T1000 (cell line): ENCODE data around the gene FN3K.
A peak's percentile ranks its signal among the peaks of the same experiment; 100 is the strongest.

Experiments used
- DNase-seq: peaks from one replicate; lab custom pipeline; 2025; ENCODE audit warnings: mixed read lengths; lab: John Stamatoyannopoulos, UW

Gene FN3K

DNA sequence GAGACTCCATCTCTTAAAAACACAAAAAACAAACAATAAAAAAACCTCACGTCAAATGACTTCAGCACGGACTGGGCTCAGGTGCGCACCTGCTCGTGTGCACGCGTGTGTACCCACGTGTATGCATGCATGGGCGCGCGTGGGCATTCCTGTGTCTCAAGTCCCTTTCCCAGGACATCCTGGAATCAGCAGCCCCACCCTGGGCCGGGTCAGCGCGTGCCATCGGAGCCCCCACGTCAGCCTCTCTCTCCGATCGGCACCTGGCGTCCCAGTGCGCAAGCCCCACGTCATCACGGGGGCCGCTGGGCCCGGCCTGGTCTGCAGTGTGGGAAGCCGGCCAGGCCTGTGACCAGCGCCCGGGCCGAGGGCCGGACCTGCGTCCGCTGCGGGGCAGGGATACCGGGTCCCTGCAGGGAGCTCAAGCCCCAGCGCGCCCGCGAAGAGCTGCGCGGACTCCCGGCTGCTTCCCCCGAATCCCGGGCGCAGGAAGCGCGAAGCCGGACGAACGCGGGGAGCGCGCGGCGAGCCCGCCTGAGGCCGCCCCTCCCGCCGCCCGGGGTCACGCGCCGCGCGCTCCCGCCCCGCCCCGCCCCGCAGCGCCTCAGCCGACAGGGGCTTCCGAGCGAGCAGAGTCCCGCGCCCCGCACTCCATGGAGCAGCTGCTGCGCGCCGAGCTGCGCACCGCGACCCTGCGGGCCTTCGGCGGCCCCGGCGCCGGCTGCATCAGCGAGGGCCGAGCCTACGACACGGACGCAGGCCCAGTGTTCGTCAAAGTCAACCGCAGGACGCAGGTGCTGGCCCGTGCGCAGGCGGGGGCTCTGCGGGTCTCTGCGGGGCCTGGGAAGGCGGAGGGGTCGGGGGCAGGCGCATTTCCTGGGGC, at the start of gene FN3K:
TSS of gene FN3K (plus strand) at position 629 of the 880 bp plus-strand sequence. CDS start at position 651, 22 bp downstream.
- DNase-seq, result peak; percentile 46

DNA sequence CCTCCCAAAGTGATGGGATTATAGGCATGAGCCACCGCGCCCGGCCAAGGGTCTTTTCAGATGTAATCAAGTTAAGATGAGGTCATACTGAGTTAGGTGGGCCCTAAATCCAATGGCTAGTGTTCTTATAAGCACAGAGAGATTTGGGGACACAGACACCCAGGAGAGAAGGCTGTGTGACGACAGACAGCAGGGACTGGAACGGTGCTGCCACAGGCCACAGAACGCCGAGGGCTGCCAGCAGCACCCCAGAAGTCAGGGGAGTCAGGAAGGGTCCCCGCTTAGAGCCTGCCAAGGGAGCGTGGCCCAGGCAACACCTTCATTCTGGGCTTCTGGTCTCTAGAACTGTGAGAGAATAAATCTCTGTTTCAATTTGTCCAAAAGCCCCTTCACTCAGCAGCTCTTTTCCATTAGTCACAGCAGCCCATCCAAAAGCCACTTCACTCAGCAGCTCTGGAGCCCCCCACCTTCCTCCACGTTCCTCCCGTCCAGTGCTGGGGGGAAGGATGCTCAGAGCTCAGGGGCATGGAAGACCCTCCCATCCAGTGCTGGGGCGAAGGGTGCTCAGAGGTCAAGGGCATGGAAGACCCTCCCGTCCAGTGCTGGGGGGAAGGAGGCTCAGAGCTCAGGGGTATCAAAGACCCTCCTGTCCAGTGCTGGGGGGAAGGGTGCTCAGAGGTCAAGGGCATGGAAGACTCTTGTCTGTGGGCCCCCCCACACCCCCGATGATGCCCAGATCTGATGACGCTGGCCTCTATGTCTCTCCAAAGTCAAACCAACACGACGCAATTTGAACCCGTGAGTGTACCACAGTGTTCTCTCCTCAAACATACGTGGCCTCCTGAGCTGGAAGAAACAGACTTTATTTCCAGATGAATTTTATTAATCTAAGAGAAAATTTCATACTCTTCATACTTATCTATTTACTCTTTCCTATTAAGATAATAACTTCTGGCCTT, 48.8 kb upstream of the FN3K start:
- DNase-seq, result no peak

DNA sequence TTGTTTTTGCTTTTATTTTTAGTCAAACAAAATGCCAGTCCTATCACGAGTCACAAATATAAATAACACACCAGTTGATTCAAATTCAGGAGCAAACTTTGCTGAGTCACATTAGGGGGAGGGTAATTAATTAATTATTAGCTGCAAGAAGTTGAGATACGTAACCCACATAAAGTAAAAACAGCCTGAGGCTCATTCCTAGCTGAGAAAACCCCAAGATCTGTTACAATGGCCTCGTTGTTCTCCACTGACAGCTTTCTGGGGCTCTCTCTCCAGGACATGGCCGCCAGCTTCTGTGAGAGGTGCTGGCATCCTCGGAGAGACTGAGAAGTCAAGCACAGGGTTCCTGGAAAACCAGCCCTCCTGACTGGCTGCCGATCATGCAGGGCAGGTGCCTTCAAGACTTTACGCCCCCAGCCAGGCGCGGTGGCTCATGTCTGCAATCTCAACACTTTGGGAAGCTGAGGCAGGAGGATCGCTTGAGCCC, 48.0 kb upstream of the FN3K start:
- DNase-seq, result no peak

DNA sequence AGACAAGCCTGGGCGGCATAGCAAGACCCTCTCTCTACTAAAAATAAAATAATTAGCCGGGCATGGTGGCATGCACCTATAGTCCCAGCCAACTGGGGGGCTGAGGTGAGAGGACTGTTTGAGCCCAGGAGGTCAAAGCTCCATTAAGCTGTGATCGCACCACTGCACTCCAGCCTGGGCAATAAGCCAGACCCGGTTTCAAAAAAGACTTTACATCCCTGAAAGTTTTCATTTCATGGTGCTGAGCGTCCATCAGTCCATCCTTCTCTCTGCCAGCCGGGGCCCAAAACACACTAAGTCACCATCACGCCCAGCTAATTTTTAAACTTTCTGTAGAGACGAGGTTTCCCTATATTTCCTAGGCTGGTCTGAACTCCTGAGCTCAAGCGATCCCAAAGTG, 47.5 kb upstream of the FN3K start:
- DNase-seq, result no peak

DNA sequence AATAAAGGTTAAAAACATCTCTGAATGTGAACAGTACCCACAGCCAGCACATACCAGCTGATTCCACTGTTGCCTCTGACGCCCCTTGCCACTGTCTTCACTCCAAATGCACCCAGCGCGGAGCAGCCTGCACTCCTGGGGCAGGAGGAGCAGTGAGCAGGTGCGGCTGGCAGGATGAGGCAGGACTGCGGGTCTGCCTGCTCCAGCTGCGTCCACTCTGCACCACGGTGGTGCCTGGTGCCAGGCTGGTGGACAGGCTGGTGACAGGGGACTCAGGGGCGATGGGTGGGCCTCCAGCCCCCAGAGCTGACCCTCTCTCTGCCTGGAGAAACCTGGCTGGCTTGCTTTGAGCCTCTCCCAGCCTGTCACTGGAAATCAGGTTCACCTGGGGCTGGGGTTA, 46.3 kb upstream of the FN3K start:
- no peak for DNase-seq

DNA sequence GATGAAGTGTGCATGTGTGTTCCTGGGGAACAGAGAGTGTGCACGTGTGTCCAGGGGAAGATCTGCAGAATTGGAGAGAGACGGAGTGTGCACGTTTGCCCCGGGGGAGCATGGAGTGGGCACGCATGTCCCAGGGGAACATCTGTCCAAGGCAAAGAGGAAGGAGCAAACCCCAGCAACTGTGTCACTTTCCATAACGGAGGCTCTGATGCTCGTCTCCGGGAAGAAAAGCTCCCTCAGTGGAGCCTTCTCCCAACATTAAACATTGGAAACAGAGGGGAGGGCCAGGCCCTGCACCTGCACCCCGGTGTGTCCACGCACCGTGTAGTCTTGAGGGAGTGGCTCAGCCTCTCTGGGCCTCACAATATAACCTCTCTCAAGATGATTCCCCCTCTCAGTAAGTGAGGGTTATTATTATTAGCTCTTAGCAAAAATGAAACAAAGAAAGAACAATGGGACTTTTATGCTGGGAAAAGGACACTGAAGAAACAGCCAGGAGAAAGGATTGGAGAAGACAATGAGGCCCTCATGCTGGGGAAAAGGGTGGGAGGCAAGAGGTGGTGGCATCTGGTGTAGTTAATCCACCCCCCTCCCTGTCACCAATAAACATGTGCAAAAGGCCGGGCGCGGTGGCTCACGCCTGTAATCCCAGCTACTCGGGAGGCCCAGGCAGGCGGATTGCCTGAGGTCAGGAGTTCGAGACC, 44.5 kb upstream of the FN3K start:
- DNase-seq, result no peak

DNA sequence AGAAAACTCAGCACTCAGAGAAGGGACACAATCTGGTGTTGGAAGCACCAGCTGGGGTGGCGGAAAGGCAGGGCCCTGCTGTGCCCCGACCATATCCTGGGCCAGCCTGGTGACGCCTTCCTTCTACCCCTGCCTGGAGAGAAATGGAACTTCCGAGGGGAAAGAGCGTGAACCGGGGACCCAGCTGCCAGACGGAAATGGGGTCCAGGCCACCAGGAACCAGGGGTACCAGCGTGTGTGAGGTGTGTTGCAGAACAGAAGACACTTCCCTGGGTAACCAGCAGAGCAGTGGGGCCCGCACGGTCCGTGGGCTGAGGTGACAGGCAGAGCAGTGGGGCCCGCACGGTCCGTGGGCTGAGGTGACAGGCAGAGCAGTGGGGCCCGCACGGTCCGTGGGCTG, 43.7 kb upstream of the FN3K start:
- DNase-seq, result no peak

DNA sequence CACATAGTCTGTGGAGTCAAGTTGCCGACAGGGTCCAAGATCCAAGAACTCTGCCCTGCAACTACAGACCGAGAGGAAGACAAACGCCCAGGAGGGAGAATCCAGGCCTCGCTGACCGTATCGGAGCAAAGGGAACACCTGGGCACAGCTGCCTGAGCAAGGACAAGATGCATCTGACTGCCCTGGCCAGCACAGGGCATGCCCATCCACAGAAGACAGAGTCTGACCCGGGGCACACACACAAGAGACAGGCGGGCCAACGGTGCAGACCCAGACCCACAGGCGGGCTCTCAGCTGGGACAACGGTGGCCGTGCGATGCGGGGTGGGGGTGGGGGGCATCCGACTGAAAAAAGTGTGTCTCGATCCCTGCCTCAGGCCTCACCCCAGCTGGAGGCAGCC, 43.1 kb upstream of the FN3K start:
- DNase-seq, result no peak

DNA sequence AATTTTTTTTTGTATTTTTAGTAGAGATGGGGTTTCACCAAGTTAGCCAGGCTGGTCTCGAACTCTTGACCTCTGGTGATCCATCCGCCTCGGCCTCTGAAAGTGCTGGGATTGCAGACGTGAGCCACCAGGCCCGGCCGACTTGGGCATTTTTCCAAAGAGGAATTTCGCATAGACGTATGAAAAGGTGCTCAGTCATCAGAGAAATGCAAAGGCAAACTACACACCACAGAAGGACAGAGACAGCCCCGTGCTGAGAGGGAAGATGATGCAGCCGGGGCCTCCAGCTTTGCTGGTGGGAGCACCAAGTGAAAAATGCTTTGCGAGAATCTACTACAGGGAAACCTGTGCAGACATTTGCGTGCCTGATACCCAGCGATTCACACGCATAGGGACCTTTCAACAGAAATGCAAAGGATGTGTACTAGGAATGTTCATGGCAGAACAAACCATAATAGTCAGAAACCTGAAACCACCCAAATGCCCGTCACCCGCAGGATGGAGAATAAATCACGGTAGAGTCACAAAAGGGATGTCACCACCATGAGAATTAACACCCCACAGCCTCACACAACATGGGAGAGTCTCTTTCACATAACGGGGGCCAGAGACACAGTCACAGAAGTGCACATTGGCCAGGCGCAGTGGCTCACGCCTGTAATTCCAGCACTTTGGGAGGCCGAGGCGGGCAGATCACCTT, 42.1 kb upstream of the FN3K start:
- no peak for DNase-seq

DNA sequence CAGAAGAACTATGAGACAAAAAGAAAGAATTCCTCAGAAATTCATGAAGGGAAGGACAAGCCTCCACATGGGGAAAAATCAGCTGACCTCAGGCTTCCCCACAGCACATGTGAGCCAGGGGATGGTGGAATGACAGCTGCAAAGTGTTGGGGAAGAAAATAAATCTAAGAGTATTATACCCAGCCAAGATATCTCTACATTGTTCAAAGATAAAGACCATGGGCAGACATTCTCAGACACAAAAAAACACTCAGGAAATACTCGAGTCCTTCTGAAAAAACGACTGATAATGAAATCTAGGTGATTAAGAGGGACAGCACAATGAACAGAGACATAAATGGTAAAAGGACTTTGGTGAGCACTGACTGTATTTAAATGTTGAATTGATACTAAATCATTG, 40.8 kb upstream of the FN3K start:
- no peak for DNase-seq

DNA sequence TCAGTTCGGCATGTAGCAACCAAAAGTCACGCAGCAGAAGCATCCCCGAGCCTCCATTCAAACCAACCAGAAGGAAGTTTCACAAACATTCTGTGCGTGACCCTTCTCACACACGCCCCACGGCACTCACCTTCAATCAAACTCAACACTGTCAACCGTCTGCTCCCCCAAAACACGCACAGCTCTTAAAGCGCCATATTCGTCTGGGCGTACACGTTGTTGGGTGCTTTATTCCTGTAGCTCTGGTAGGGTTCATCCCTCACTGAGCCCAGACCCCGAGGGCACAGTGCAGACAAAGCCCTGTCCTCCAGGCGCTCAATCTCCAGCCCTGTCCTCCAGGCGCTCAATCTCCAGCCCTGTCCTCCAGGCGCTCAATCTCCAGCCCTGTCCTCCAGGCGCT, 39.2 kb upstream of the FN3K start:
- no peak for DNase-seq

DNA sequence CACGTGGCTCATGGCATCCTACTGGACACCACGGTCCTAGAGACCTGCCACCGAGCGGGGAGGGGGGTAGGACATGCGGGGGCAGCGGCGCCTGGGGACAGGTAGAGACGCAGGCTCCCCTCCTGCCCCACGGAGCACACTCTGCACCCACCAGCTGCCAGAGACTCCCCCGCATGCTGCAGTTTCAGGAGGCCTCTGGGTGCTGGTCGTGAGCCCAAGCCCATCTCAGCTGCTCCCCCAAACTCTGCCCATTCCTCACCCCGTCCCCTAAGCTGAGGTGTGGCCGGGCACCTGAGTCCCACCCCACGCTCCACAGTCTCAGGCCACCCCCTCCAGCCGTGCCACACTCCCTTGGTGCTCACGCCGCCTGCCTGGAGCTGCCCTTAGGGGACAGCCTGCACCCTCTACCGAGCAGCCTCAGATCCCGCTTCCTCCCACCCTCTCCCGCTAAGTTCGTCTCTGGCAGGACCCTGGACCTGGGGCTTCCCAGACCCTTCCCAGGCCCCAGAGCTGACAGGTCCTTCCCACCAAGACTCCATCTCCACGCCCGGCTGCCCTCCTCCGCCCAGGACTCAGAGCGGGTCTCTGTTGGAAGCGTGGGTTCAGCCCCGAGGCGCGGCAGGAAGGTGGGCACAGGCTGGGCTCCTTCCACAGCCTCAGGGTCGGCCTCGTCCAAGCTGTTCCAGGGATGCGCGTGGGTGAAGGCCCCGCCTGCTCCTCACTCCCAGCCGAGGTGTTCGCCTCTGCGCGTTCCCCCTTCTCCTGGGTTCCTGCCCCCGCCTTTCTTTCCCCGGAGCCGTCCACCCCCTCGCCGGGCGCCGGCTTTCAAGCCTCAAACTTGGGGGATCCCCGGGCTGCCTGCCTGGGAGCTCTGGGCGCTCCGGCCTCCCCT, 38.3 kb upstream of the FN3K start:
- no peak for DNase-seq

DNA sequence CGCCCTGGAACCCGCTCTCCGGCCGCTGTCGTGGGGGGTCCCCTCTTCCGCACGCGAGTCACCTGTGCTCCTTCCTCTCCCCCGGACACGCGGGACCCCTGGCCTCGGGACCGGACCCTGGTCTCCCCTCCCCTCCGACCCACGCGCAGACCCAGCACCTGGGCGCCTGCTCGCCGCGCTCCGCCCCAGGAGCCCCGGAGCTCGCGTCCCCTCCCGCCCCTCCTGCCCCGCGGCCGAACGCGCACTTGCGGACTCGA, 37.7 kb upstream of the FN3K start:
- DNase-seq, result no peak

DNA sequence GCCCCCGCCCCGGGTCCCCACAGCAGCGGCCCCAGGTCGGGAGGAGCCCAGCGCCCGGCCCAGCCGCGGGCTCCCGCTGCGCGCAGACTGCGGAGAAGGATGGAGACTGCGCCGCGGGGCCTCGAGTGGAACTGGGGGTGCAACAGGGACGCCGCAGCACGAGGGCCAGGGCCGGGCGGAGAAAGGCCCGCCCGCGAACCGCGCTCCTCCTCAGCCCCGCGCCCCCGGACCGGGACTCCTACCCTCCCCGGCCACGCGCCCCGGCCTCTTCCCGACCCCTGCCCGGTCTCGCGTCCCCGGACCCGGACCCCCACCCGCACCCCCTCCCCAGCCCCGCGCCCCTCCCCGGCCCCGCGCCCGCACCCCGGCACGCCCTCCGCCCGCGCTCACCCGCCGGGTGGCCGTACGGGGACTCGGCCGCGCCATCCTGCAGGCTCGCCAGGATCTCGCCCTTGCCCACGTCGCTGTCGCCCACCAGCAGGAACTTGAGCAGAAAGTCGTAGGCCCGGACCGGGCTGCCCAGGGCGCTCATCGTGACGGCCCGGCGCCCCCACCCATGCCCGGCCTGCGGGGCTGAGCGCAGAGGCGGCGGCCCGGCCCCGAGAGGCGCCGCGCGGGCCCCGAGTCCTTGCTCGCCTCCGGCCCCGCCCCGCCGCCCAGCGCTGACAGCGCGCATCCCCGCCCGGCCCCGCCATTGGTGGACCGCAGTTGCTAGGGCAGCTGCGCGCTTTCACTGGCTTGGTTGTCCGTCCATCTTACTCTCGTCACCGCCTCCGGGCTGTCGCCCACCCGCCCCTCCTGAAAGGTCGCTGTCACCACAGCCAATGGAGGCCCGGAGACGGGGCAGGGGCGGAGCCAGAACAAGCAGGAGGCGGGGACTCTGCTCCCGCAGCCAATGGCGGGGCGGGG, 37.1 kb upstream of the FN3K start, which contains the start of gene RAB40B:
TSS of gene RAB40B (minus strand) at position 634 of the 909 bp plus-strand sequence. CDS start at position 532, 102 bp downstream.
- DNase-seq, result peak; percentile 99

DNA sequence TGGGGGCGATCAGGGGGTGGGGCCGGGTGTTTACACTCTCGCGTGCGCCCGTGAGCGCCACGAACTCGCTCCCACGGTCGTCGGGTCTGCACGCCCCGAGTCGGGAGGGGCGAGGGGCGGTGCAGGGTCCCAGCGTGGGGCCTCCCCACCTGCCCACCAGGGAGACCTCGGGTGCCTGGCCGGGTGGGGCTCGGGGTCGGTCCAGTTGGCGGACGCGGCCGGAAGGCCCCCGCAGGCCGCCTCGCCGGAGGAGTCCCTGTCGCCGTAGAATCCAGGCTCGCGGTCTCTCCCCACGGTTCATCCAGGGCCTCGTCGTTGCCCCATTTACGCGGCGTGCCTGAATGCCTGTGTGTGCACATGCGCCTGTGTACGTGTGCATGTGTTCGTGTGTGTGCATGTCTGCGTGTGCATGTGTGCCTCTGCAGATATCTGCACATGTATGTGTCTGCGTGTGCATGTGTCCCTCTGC, 36.4 kb upstream of the FN3K start:
- no peak for DNase-seq

DNA sequence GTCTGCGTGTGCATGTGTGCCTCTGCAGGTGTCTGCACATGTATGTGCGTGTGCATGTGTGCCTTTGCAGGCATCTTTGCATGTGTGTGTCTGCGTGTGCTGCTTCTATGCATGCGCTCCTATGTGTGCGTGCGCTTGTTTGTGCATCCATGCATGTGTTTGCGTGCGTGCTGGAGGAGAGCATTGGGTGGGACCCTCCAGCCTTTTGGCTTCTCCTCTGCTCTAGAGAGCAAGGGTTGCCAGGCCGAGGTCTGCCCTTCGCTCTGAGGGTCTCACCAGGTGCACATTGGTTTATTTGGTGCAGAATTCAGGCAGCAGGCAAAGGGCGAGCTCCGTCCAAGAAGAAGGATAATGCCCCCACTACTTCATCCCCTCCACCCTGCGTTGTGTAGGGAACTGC, 35.9 kb upstream of the FN3K start:
- no peak for DNase-seq

DNA sequence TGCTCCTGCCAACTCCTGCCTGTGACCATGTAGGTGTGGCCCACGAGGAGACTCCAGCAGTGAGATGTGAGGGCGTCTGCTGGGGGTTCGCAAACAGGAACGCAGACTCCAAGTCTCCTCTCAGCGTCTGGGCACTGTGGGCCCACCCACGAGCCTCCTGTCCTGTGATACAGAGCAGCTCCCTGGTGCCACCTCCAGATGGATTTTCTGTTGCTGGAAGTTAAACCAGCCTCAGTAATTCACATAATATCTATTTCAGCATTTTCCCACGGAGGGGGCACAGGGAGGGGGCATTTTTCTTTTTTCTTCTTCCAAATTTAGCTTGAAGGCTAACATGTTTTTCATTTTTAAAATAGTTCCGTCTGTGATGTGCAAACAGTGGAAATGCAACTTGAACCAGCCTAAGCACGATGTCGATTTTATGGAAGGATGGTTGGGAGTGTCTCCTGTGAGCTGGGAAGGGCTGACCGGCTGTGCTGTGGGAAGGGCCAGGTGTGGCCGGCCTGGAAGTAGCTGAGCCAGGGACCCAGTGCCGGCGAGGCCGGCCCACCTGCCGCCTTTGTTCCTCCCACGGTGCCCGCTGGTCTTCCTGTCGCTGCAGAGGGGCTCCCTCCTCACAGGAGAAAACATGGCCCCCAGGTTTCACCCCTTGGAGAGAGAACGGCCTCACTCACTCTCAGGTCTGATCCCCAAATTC, 33.0 kb upstream of the FN3K start:
- DNase-seq, result no peak

DNA sequence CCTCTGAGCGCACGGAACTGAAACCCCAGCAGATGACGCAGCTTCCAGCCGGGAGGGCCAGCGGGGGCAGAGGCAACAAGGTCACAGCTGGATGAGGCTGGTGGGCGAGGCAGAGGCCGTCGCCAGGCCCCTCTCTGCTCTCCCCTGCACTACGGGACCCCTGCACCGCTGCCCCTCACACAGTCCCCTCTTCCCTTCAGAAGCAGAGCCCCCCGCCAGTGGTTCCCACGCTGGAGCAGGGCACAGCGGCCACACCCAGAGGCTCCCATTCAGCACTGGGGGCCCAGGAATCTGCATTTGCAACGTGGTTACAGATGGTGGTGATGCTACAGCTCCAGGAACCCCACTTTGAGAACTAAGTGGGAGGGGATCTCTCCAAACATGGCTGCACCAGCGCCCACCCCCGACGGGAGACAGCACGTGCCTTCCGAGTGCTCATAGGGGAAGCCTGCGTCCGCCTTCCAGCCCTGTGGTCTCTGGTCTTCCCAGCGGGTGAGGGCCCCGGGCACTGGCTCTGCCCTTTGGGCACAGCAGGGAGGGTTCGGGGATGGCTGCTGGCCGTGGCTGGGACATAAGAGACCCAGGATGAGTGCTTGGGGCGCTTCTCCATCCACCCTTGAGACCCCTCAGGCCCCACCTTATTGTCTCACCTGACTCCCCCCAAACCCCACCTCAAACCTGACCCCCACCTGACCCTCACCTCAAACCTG, 32.2 kb upstream of the FN3K start:
- no peak for DNase-seq
